ENCODE data around the gene MIDN.

Gene MIDN

GRCh38 chr19:1275976-1276627, 27.7 kb downstream of the MIDN start (continued):
- peak; percentile 93 for TF ChIP-seq KLF1 (tag by site-specific recombination; IDR thresholded peaks at IDR 0.05)
- 0 out of 2 replicates have a peak, but pooled peaks have one; percentile 20 for TF ChIP-seq ZNF596 (tag by site-specific recombination; IDR thresholded peaks at IDR 0.05)
- TF ChIP-seq OVOL3 (tag by site-specific recombination; IDR thresholded peaks at IDR 0.05): no peak
- no peak for TF ChIP-seq ZNF391 (tag by site-specific recombination; IDR thresholded peaks at IDR 0.05; ENCODE audit: borderline replicate concordance, low read depth)
- no peak for TF ChIP-seq ZNF830 (tag by site-specific recombination; IDR thresholded peaks at IDR 0.05; ENCODE audit: low read depth)
- no peak for TF ChIP-seq ZNF561 (tag by site-specific recombination; IDR thresholded peaks at IDR 0.05; ENCODE audit: borderline replicate concordance)
- TF ChIP-seq ZNF114 (tag by site-specific recombination; IDR thresholded peaks at IDR 0.05): no peak
- no peak for TF ChIP-seq ZNF266 (tag by site-specific recombination; IDR thresholded peaks at IDR 0.05; ENCODE audit: low read depth)
- no peak for TF ChIP-seq OSR2 (tag by site-specific recombination; IDR thresholded peaks at IDR 0.05)
- no peak for TF ChIP-seq INSM2 (tag by site-specific recombination; IDR thresholded peaks at IDR 0.05)
- TF ChIP-seq ZNF426 (tag by site-specific recombination; IDR thresholded peaks at IDR 0.05): no peak
- TF ChIP-seq ZNF624 (tag by site-specific recombination; IDR thresholded peaks at IDR 0.05): no peak
- TF ChIP-seq ZNF140 (tag by site-specific recombination; IDR thresholded peaks at IDR 0.05): no peak
- TF ChIP-seq KLF17 (tag by site-specific recombination; IDR thresholded peaks at IDR 0.05): peak; percentile 77; the same call in 1 of the 2 replicates
- TF ChIP-seq ZNF362 (tag by site-specific recombination; IDR thresholded peaks at IDR 0.05): no peak
- no peak for TF ChIP-seq ZNF16 (tag by site-specific recombination; IDR thresholded peaks at IDR 0.05; ENCODE audit: low read depth)
- 0 out of 2 replicates have a peak, but pooled peaks have one; percentile 9 for TF ChIP-seq ZNF398 (tag by site-specific recombination; IDR thresholded peaks at IDR 0.05)
- no peak for TF ChIP-seq ZNF654 (tag by site-specific recombination; IDR thresholded peaks at IDR 0.05; ENCODE audit: low read depth)
- TF ChIP-seq REPIN1 (tag by site-specific recombination; IDR thresholded peaks at IDR 0.05; ENCODE audit: low read depth): no peak
- TF ChIP-seq HIC1 (tag by site-specific recombination; IDR thresholded peaks at IDR 0.05): peak; percentile 92
- no peak for TF ChIP-seq ZNF23 (tag by site-specific recombination; IDR thresholded peaks at IDR 0.05; ENCODE audit: borderline replicate concordance)
- TF ChIP-seq ZNF37A (tag by site-specific recombination; IDR thresholded peaks at IDR 0.05): no peak
- peak; percentile 54 for TF ChIP-seq ZBTB26 (tag by site-specific recombination; optimal IDR thresholded peaks at IDR 0.05)
- TF ChIP-seq SALL2 (tag by site-specific recombination; IDR thresholded peaks at IDR 0.05; ENCODE audit: borderline replicate concordance): no peak
- no peak for TF ChIP-seq ZNF416 (tag by site-specific recombination; IDR thresholded peaks at IDR 0.05)
- no peak for TF ChIP-seq ZSCAN4 (tag by site-specific recombination; IDR thresholded peaks at IDR 0.05)
- no peak for TF ChIP-seq ZSCAN23 (tag by site-specific recombination; IDR thresholded peaks at IDR 0.05)
- no peak for TF ChIP-seq ZNF707 (tag by site-specific recombination; IDR thresholded peaks at IDR 0.05)
